H1 (cell line): ENCODE results near the gene WDFY1.

Experiments
- ASH2L ChIP-seq: fragments of 200-600, 300-600 bp; sonication (generic); IDR thresholded peaks from one replicate; pipeline ENCODE4 v1.7.1; 2017; ENCODE audit warnings: low read length
- BRCA1 ChIP-seq: IDR thresholded peaks from 2 replicates; pipeline ENCODE4 v1.6.1; 2012; ENCODE audit warnings: low read depth, low read length, improper control_type of control experiment
- EP300 ChIP-seq, 2 experiments: IDR thresholded peaks; 1 replicate in 1 of 2; 2 replicates in 1 of 2; pipeline ENCODE4 v1.6.1; 2011 to 2012; ENCODE audit warnings: low read depth in 2 of 2, low read length in 2 of 2, mild to moderate bottlenecking in 2 of 2, borderline replicate concordance in 1 of 2, inconsistent platforms in 1 of 2, moderate library complexity in 1 of 2
- EZH2 ChIP-seq: fragments of 200-600 bp; sonication (generic); IDR thresholded peaks from 2 replicates; pipeline ENCODE4 v1.7.1; 2012; ENCODE audit warnings: low read depth, mild to moderate bottlenecking, moderate library complexity, low read length, inconsistent platforms; ENCODE audit not compliant: severe bottlenecking
- JUND ChIP-seq: IDR thresholded peaks from 2 replicates; pipeline ENCODE4 v1.6.1; 2011; ENCODE audit warnings: mild to moderate bottlenecking, improper control_type of control experiment, low read length
- KDM5A ChIP-seq: fragments of 200-600 bp; IDR thresholded peaks from 2 replicates; pipeline ENCODE4 v1.7.1; 2012; ENCODE audit warnings: mild to moderate bottlenecking, low read length, inconsistent platforms, mixed read lengths
- POLR2A ChIP-seq, 2 experiments: IDR thresholded peaks; 1 replicate in 1 of 2; 2 replicates in 1 of 2; pipeline ENCODE4 v1.6.1; 2011; ENCODE audit warnings: low read depth in 2 of 2, low read length in 2 of 2, mild to moderate bottlenecking in 2 of 2; ENCODE audit errors: control extremely low read depth in 1 of 2
- POLR2AphosphoS5 ChIP-seq: IDR thresholded peaks from 2 replicates; pipeline ENCODE4 v1.6.1; 2011; ENCODE audit warnings: low read depth, low read length
- RFX5 ChIP-seq: IDR thresholded peaks from 2 replicates; pipeline ENCODE4 v1.6.1; 2011; ENCODE audit warnings: low read depth, low read length, improper control_type of control experiment, borderline replicate concordance
- SIN3A ChIP-seq, 2 experiments: IDR thresholded peaks in 1 of 2; conservative IDR thresholded peaks in 1 of 2; 2 replicates each; pipeline ENCODE4 v1.6.1; 2011 to 2012; ENCODE audit warnings: low read length in 2 of 2, improper control_type of control experiment in 1 of 2, low read depth in 1 of 2, mild to moderate bottlenecking in 1 of 2
- SP1 ChIP-seq: IDR thresholded peaks from 2 replicates; pipeline ENCODE4 v1.6.1; 2011; ENCODE audit warnings: low read depth, low read length
- TF ChIP-seq, protein P1 (sequence below): IDR thresholded peaks from 2 replicates; pipeline ENCODE4 v1.6.1; 2012; ENCODE audit warnings: inconsistent platforms
- TF ChIP-seq, protein P2 (sequence below), 3 experiments: IDR thresholded peaks; 1 replicate in 2 of 3; 2 replicates in 1 of 3; pipeline versions ENCODE4 v1.5.1 to v1.6.1; 2011; ENCODE audit warnings: low read length in 3 of 3, mild to moderate bottlenecking in 3 of 3, inconsistent platforms in 2 of 3, low read depth in 1 of 3, moderate library complexity in 1 of 3; ENCODE audit not compliant: insufficient read depth in 1 of 3; ENCODE audit errors: control extremely low read depth in 1 of 3

DNA sequence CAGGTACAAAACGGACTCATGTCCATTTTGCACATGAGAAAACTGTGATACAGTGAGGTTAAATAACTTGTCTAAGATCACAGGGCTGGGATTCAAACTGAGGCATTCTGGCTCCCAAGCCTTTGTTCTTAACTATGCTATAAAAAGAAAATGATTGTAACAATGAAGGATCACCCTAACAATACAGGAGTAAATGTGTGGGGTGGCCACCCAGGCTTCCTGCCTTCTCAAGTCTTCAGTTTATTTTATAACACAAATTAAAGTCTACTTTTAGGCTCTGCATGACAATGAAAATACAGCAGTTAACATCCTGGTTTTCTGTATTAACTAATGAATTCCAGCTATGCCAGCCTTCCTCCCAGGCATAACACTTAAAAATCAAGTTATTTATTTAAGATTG lies 7.6 kb downstream of the WDFY1 start:
- TF ChIP-seq, protein P1, sequence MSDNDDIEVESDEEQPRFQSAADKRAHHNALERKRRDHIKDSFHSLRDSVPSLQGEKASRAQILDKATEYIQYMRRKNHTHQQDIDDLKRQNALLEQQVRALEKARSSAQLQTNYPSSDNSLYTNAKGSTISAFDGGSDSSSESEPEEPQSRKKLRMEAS, result no peak
- TF ChIP-seq, protein P2, sequence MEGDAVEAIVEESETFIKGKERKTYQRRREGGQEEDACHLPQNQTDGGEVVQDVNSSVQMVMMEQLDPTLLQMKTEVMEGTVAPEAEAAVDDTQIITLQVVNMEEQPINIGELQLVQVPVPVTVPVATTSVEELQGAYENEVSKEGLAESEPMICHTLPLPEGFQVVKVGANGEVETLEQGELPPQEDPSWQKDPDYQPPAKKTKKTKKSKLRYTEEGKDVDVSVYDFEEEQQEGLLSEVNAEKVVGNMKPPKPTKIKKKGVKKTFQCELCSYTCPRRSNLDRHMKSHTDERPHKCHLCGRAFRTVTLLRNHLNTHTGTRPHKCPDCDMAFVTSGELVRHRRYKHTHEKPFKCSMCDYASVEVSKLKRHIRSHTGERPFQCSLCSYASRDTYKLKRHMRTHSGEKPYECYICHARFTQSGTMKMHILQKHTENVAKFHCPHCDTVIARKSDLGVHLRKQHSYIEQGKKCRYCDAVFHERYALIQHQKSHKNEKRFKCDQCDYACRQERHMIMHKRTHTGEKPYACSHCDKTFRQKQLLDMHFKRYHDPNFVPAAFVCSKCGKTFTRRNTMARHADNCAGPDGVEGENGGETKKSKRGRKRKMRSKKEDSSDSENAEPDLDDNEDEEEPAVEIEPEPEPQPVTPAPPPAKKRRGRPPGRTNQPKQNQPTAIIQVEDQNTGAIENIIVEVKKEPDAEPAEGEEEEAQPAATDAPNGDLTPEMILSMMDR (IDR thresholded peaks at IDR 0.05; ENCODE audit: control extremely low read depth in 1 of 3, insufficient read depth in 1 of 3, low read depth in 1 of 3, low read length in 3 of 3), result no peak
- no peak for TF ChIP-seq SIN3A (conservative IDR thresholded peaks at IDR 0.05 in 1 of 2, IDR thresholded peaks at IDR 0.05 in 1 of 2; ENCODE audit: low read depth in 1 of 2, low read length in 2 of 2)
- TF ChIP-seq ASH2L, result no peak
- no peak for TF ChIP-seq KDM5A
- no peak for TF ChIP-seq POLR2A (IDR thresholded peaks at IDR 0.05; ENCODE audit: control extremely low read depth in 1 of 2, low read depth in 2 of 2, low read length in 2 of 2)
- TF ChIP-seq EZH2, result no peak
- no peak for TF ChIP-seq RFX5
- no peak for TF ChIP-seq EP300 (IDR thresholded peaks at IDR 0.05; ENCODE audit: borderline replicate concordance in 1 of 2, low read depth in 2 of 2, low read length in 2 of 2)
- TF ChIP-seq JUND, result no peak
- no peak for TF ChIP-seq POLR2AphosphoS5
- TF ChIP-seq SP1, result no peak
- no peak for TF ChIP-seq BRCA1
